Upper lobe of left lung (tissue), 6 donors: ENCODE data around the gene FCMR. TPM values are rescaled to one million over a fixed set of nuclear protein-coding genes. Genes with fewer than 3 reads are reported as not detected.

ENCODE experiments used
- ATAC-seq, 2 donors: fragments of 200-7000 bp; cut with Tn5 transposase; one replicate each; pipeline ENCODE4 v1.9.1; 2022; ENCODE audit warnings: mild to moderate bottlenecking in 2 of 2, moderate library complexity in 2 of 2; ENCODE audit not compliant: low FRiP score in 2 of 2
- DNase-seq, 2 donors: peaks; one replicate each; pipeline ENCODE4 v3.0.0-alpha.2; 2019 to 2020
- H3K27ac ChIP-seq, 4 donors: fragments of 200-600 bp; sonication (generic); one replicate each; pipeline ENCODE4 v1.5.1; 2016 to 2019
- H3K27me3 ChIP-seq, 4 donors: fragments of 200-600 bp; sonication (generic); one replicate each; pipeline ENCODE4 v1.5.1; 2017 to 2019
- H3K36me3 ChIP-seq, 4 donors: fragments of 200-600 bp; sonication (generic); one replicate each; pipeline ENCODE4 v1.5.1; 2016 to 2019
- H3K4me1 ChIP-seq, 4 donors: fragments of 200-600 bp; sonication (generic); one replicate each; pipeline ENCODE4 v1.5.1; 2018 to 2019
- H3K4me3 ChIP-seq, 4 donors: fragments of 200-600 bp; sonication (generic); one replicate each; pipeline ENCODE4 v1.5.1; 2017 to 2019; ENCODE audit warnings: mild to moderate bottlenecking in 2 of 4, moderate library complexity in 1 of 4
- H3K9me3 ChIP-seq, 4 donors: fragments of 200-600 bp; sonication (generic); one replicate each; pipeline ENCODE4 v1.5.1; 2018 to 2019
- CTCF ChIP-seq, 6 experiments: fragments of 450-650 bp in 4 of 6; fragments of 200-600 bp in 2 of 6; sonication (generic) in 2 of 6; IDR thresholded peaks; one replicate each; pipeline ENCODE4 v1.5.1; 2016 to 2019; ENCODE audit warnings: antibody characterized with exemption in 6 of 6
- EP300 ChIP-seq, 4 donors: sonication (generic); formaldehyde crosslinking; IDR thresholded peaks; one replicate each; pipeline ENCODE4 v1.5.1; 2017; ENCODE audit warnings: antibody characterized with exemption in 4 of 4, control low read depth in 2 of 4
- POLR2A ChIP-seq, 4 donors: fragments of 450-650 bp; IDR thresholded peaks; one replicate each; pipeline ENCODE4 v1.5.1; 2016 to 2017; ENCODE audit warnings: antibody characterized with exemption in 4 of 4, mild to moderate bottlenecking in 2 of 4
- POLR2AphosphoS5 ChIP-seq, 2 donors: sonication (generic); formaldehyde crosslinking; IDR thresholded peaks; one replicate each; pipeline ENCODE4 v1.5.1; 2017; ENCODE audit warnings: antibody characterized with exemption in 2 of 2
- WGBS, 2 donors: methylation state at CpG; one replicate each; pipeline ENCODE4 v1.1.5; 2017 to 2018; 5-methylcytosine and 5-hydroxymethylcytosine counted together
- total RNA-seq, 6 donors: library from RNA; depleted of rRNA in 4 of 6; stranded (reverse); fragments of >200 nt in 4 of 6; gene quantifications; one replicate each; pipeline versions ENCODE4 v1.1.0 to v1.2.1, GENCODE V29; 2016 to 2021
- donor health status: DM: no; HTN: no; CAD: no; lungs with moderate emphysema.
- donor health status: DM: no; HTN: yes; CAD: no; lungs with severe emphysema.

The FCMR gene
- 10 to 100 TPM in 1 of 6 donors, 1 to 10 TPM in 5; 4.3 to 13.6 (median 7.2) TPM for total RNA-seq

DNA sequence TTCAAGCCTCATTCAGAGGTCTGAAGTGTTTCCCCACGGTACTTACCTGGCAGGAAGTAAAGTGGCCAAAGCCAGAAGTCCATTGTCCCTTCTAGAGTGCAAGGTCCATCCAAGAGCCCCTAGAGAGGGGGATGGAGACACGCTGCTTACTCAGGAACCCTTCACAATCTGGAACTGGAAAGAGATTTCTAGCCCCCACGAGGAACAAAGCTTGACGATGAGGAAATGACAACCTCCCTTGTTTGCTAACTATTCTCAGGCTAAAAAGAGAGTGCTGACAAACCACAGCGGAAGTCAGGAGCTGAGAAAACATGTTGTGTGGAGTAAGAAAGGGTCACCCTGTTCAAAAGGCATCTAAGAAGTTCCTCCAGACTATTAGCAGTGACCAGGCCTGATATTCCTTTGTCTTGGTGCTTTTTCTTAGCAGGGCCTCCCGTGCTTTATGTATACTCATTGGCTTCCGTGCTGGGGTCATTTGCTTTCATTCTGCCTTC lies at the start of gene FCMR:
Gene FCMR (minus strand): TSS at position 170 of the 494 bp plus-strand sequence. CDS start 87 bp downstream, at position 83.
- ATAC-seq, result peak; percentile 24 to 51
- peak in 1 of 2 donors; percentile 72 for DNase-seq
- no peaks in the 10 kb centered on the region for H3K36me3 ChIP-seq
- H3K9me3 ChIP-seq, result no peaks in the 10 kb centered on the region
- 18 to 49% methylated on average over 7 of the region's 7 CpGs for WGBS, 2 donors
- peaks cover 5 to 29% (median 24%) of the 10 kb centered on the region in 4 donors for H3K4me1 ChIP-seq
- no peaks in the 10 kb centered on the region for H3K27me3 ChIP-seq
- TF ChIP-seq POLR2A (IDR thresholded peaks at IDR 0.05) (peak in 2 of 4 donors; percentile 35 to 53), EP300 (IDR thresholded peaks at IDR 0.05) (peak in 2 of 4 donors; percentile 18 to 75), POLR2AphosphoS5 (IDR thresholded peaks at IDR 0.05) (peak; percentile 27 to 58), CTCF (IDR thresholded peaks at IDR 0.05) (no peak)
- H3K4me3 ChIP-seq, result peak within 1 kb of the TSS in 2 of 4 donors; percentile 27 to 35
- H3K27ac ChIP-seq, result peak within 1 kb of the TSS; percentile 58 to 84 (median 77)

- ATAC-seq (peak in 1 of 2 donors; percentile 29), DNase-seq (no peak)
- Histone ChIP-seq H3K36me3 (no peaks in the 10 kb centered on the region), H3K27ac (no peak overlapping the region), H3K27me3 (no peaks in the 10 kb centered on the region), H3K4me1 (peaks cover 8 to 16% (median 13%) of the 10 kb centered on the region in 4 donors), H3K9me3 (no peaks in the 10 kb centered on the region), H3K4me3 (no peak overlapping the region)
- 75 to 81% methylated on average over 2 of the region's 2 CpGs for WGBS, 2 donors
- TF ChIP-seq POLR2A (IDR thresholded peaks at IDR 0.05), result no peak
Measured at GRCh38 chr1:206971029-206971655, 49.4 kb upstream of the FCMR start.

DNA sequence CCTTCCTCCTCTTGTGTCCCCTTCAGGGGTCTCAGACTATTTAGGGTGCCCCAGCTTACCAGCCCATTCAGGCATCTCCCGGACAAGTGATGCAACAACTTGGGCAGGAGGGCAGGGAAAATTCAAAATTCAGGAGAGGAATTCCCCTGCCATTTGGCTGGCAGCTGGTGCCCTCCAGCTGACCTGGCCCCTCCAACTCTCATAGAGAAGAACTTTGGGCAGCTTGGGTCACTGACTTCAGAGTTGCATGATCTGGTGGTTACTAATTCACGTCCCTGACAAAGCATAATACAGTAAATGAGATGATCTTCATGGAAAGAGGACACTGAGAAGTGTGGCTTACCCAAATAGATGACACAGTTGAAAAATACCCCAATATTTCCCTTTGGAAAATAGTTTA lies 48.7 kb upstream of the FCMR start, which contains the start of gene FCAMR:
Gene FCAMR (minus strand): TSS at position 15 of the 400 bp plus-strand sequence. CDS start 335 bp downstream, outside the sequence.
- TF ChIP-seq CTCF (IDR thresholded peaks at IDR 0.05) (no peak), POLR2A (IDR thresholded peaks at IDR 0.05) (no peak), EP300 (IDR thresholded peaks at IDR 0.05) (no peak), POLR2AphosphoS5 (IDR thresholded peaks at IDR 0.05) (no peak)

DNA sequence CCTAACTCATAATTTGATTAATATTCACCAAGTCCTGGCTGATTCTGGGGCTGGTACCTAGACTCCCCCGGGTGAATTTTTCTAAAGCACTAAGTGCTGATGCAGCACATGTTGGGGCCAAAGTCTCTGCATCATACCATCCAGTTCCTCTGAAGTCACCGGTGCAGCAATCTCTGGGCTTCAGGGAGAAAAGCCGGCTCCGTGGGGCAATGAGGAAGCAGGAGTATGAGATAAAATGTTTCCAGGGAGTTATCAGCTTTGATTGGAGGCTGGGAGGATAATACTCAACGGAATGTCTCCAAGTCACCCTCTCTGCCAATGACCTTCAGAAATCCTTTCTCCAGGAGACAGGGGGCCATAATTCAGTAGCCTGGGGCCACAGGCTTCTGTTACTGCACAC lies 47.3 kb upstream of the FCMR start:
- Histone ChIP-seq H3K4me1 (peaks cover 8 to 16% (median 13%) of the 10 kb centered on the region in 4 donors), H3K27ac (no peak overlapping the region), H3K4me3 (no peak overlapping the region), H3K36me3 (no peaks in the 10 kb centered on the region), H3K9me3 (no peaks in the 10 kb centered on the region), H3K27me3 (no peaks in the 10 kb centered on the region)
- 55 to 58% methylated on average over 5 of the region's 5 CpGs for WGBS, 2 donors
- no peak for DNase-seq
- no peak for TF ChIP-seq CTCF (IDR thresholded peaks at IDR 0.05)
- TF ChIP-seq EP300 (IDR thresholded peaks at IDR 0.05), result no peak
- no peak for TF ChIP-seq POLR2A (IDR thresholded peaks at IDR 0.05)
- no peak for TF ChIP-seq POLR2AphosphoS5 (IDR thresholded peaks at IDR 0.05)
- ATAC-seq, result no peak

More for the DNA sequence above, 48.7 kb upstream of the FCMR start, which contains the start of gene FCAMR:
- Histone ChIP-seq H3K4me1 (peaks cover 8 to 16% (median 13%) of the 10 kb centered on the region in 4 donors), H3K36me3 (no peaks in the 10 kb centered on the region), H3K4me3 (no peak within 1 kb of the TSS), H3K27ac (no peak within 1 kb of the TSS), H3K9me3 (no peaks in the 10 kb centered on the region), H3K27me3 (no peaks in the 10 kb centered on the region)
- DNase-seq (no peak), ATAC-seq (no peak)
- 53 to 67% methylated on average over 2 of the region's 2 CpGs for WGBS, 2 donors

- TF ChIP-seq POLR2AphosphoS5 (IDR thresholded peaks at IDR 0.05), result no peak
- no peak for TF ChIP-seq EP300 (IDR thresholded peaks at IDR 0.05)
- no peak for TF ChIP-seq CTCF (IDR thresholded peaks at IDR 0.05)
- no peak for TF ChIP-seq POLR2A (IDR thresholded peaks at IDR 0.05)
Measured at GRCh38 chr1:206967096-206967849, 45.5 kb upstream of the FCMR start.

More at GRCh38 chr1:206967096-206967849, 45.5 kb upstream of the FCMR start:
- H3K9me3 ChIP-seq, result no peaks in the 10 kb centered on the region
- H3K36me3 ChIP-seq, result no peaks in the 10 kb centered on the region
- peak overlapping the region in 2 of 4 donors; percentile 40 to 45 for H3K27ac ChIP-seq
- ATAC-seq (peak in 1 of 2 donors; percentile 70), DNase-seq (peak in 1 of 2 donors; percentile 61)
- H3K27me3 ChIP-seq, result no peaks in the 10 kb centered on the region
- 37 to 44% methylated on average over 7 to 8 of the region's 8 CpGs for WGBS, 2 donors
- no peak overlapping the region for H3K4me3 ChIP-seq
- peaks cover 8 to 16% (median 13%) of the 10 kb centered on the region in 4 donors for H3K4me1 ChIP-seq
